Measurements from ENCODE around the gene BCL2L15. TPM values are rescaled to one million over a fixed set of nuclear protein-coding genes. Genes with fewer than 3 reads are reported as not detected.

Gene BCL2L15
- total and polyA plus RNA-seq, 2 of the 8 experiments (the other 6 are each of a cell fraction or from before 2014, with no cell fraction given), result 0.32 to 0.36 TPM

GRCh38 chr1:113918243-113918642, 30.9 kb upstream of the BCL2L15 start:
- H3K23ac ChIP-seq (ENCODE audit: insufficient read length), result no peak overlapping the region
- FAIRE-seq (no peak), DNase-seq (ENCODE audit: low read depth in 1 of 2, low spot score in 2 of 2) (no peak)
- no peaks in the 10 kb centered on the region for H3K9me3 ChIP-seq (ENCODE audit: insufficient read depth in 2 of 2, low read depth in 1 of 2, low read length in 1 of 2)
- no peak overlapping the region for H3K14ac ChIP-seq (ENCODE audit: insufficient read length)
- no peaks in the 10 kb centered on the region for H3K36me3 ChIP-seq (ENCODE audit: control insufficient read depth in 2 of 4, insufficient read depth in 4 of 4, low read length in 3 of 4)
- no peaks in the 10 kb centered on the region for H3K79me1 ChIP-seq (ENCODE audit: low read depth, low read length)
- H2AK5ac ChIP-seq (ENCODE audit: low read depth, low read length), result no peak overlapping the region
- H3K79me2 ChIP-seq (ENCODE audit: control insufficient read depth in 1 of 2, insufficient read depth in 2 of 2, low read length in 2 of 2), result no peaks in the 10 kb centered on the region
- H2BK20ac ChIP-seq (ENCODE audit: low read length), result no peak overlapping the region
- H3K18ac ChIP-seq (ENCODE audit: extremely low read depth, low read length), result no peak overlapping the region
- no peak overlapping the region for H3K56ac ChIP-seq (replicated peaks; ENCODE audit: insufficient read length, low read depth, low read length)
- H2BK5ac ChIP-seq (ENCODE audit: low read depth, low read length), result no peak overlapping the region
- H2AFZ ChIP-seq (ENCODE audit: low read length), result no peak overlapping the region
- ChIA-PET CTCF (ENCODE audit: partially characterized antibody) (interaction anchor here (0.6 kb wide), 1 partner anchor 162 kb away, joined by 3 read pairs; no protein-coding TSS in a partner anchor), POLR2A (ENCODE audit: partially characterized antibody) (interaction anchor here (0.8 to 1.4 kb wide), 2 partner anchors 9 to 12 kb away, joined by 3 to 4 read pairs; no protein-coding TSS in a partner anchor)
- no peak overlapping the region for H2BK120ac ChIP-seq (replicated peaks; ENCODE audit: low read depth, low read length)
- H4K8ac ChIP-seq (ENCODE audit: extremely low read depth, insufficient read depth, low read length), result no peak overlapping the region
- no peak overlapping the region for H3K4me3 ChIP-seq (ENCODE audit: extremely low read depth in 1 of 4, insufficient read depth in 2 of 4, low read depth in 3 of 4, low read length in 4 of 4)
- H3K4me1 ChIP-seq (replicated peaks in 1 of 4; ENCODE audit: control insufficient read depth in 3 of 4, insufficient read depth in 4 of 4, low read length in 3 of 4), result no peaks in the 10 kb centered on the region
- no peak overlapping the region for H4K5ac ChIP-seq (ENCODE audit: insufficient read length, low read depth, low read length)
- no peaks in the 10 kb centered on the region for H3K27me3 ChIP-seq (replicated peaks in 1 of 4; ENCODE audit: control insufficient read depth in 3 of 4, extremely low read depth in 1 of 4, insufficient read depth in 3 of 4, low read length in 3 of 4)
- no peak overlapping the region for H3K4me2 ChIP-seq (ENCODE audit: insufficient read depth in 1 of 2, low read depth in 2 of 2, low read length in 2 of 2)
- no peak overlapping the region for H3K9ac ChIP-seq (replicated peaks in 1 of 4; ENCODE audit: extremely low read depth in 1 of 4, low read depth in 3 of 4, low read length in 3 of 4)
- no peak overlapping the region for H2BK12ac ChIP-seq (ENCODE audit: low read depth, low read length)
- no peak overlapping the region for H4K91ac ChIP-seq (replicated peaks; ENCODE audit: insufficient read length, low read length)
- no peak overlapping the region for H3K27ac ChIP-seq (ENCODE audit: low read depth, low read length)
- H3K23me2 ChIP-seq (ENCODE audit: low read depth, low read length), result no peaks in the 10 kb centered on the region
- no peak overlapping the region for H2BK15ac ChIP-seq (ENCODE audit: low read length)
- no peaks in the 10 kb centered on the region for H4K20me1 ChIP-seq (replicated peaks in 1 of 2; ENCODE audit: control insufficient read depth in 1 of 2, insufficient read depth in 2 of 2, low read length in 2 of 2)
- H3K4ac ChIP-seq (replicated peaks; ENCODE audit: insufficient read length, low read depth, low read length), result no peak overlapping the region
- TF ChIP-seq KDM4A (IDR thresholded peaks at IDR 0.05; ENCODE audit: low read depth, low read length, severe bottlenecking) (no peak), ATF2 (IDR thresholded peaks at IDR 0.05; ENCODE audit: low read length) (no peak), CTBP2 (IDR thresholded peaks at IDR 0.05; ENCODE audit: borderline replicate concordance, insufficient read depth, insufficient read length, low read length) (no peak), CBX8 (IDR thresholded peaks at IDR 0.05; ENCODE audit: borderline replicate concordance, low read depth, low read length) (no peak), TBP (IDR thresholded peaks at IDR 0.05; ENCODE audit: low read depth, low read length) (no peak), SP1 (IDR thresholded peaks at IDR 0.05; ENCODE audit: low read depth, low read length) (no peak), ATF3 (IDR thresholded peaks at IDR 0.05; ENCODE audit: insufficient read depth, low read depth, low read length) (no peak), RBBP5 (IDR thresholded peaks at IDR 0.05; ENCODE audit: borderline replicate concordance, low read depth, low read length) (no peak), TCF12 (IDR thresholded peaks at IDR 0.05; ENCODE audit: low read depth, low read length) (no peak), MAFK (IDR thresholded peaks at IDR 0.05; ENCODE audit: low read depth, low read length) (no peak), BACH1 (IDR thresholded peaks at IDR 0.05; ENCODE audit: low read length) (no peak), FOSL1 (IDR thresholded peaks at IDR 0.05; ENCODE audit: insufficient read depth, low read depth, low read length) (no peak), EZH2 (IDR thresholded peaks at IDR 0.05; ENCODE audit: low read depth, low read length, severe bottlenecking) (no peak)
